Measurements from ENCODE around the gene PLPPR1. TPM values are rescaled to one million over a fixed set of nuclear protein-coding genes. Genes with fewer than 3 reads are reported as not detected.

Gene PLPPR1
- total RNA-seq, 4 donors from 2014 or later, result 0.60 to 0.68 TPM; not detected in 2

DNA sequence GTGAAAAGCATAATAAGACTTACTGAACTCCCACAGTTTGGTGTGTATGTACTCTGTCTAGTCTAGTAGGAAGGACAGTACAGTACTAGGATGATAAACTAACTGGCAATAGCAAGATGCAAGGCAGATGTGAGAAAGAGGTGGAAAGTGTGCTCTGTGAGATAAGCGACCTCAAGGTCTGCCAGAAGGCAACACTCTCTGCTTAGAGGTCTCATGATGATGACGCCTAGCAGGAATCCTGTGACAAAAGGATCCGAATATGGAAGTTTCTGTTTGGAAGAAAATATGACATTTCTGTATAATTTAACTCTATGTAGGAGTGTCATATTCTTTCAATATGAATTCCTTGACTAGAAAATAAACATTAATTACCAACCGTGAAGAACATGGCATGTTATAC lies 112.2 kb downstream of the PLPPR1 start:
- Histone ChIP-seq H3K27ac (no peak overlapping the region), H3K9me3 (no peaks in the 10 kb centered on the region), H3K4me1 (no peaks in the 10 kb centered on the region), H3K36me3 (no peaks in the 10 kb centered on the region), H3K27me3 (no peaks in the 10 kb centered on the region), H3K4me3 (no peak overlapping the region)
- TF ChIP-seq POLR2AphosphoS5 (IDR thresholded peaks at IDR 0.05) (no peak), POLR2A (IDR thresholded peaks at IDR 0.05) (no peak), EP300 (IDR thresholded peaks at IDR 0.05; ENCODE audit: low read depth) (no peak)
- TF ChIP-seq, protein P1, sequence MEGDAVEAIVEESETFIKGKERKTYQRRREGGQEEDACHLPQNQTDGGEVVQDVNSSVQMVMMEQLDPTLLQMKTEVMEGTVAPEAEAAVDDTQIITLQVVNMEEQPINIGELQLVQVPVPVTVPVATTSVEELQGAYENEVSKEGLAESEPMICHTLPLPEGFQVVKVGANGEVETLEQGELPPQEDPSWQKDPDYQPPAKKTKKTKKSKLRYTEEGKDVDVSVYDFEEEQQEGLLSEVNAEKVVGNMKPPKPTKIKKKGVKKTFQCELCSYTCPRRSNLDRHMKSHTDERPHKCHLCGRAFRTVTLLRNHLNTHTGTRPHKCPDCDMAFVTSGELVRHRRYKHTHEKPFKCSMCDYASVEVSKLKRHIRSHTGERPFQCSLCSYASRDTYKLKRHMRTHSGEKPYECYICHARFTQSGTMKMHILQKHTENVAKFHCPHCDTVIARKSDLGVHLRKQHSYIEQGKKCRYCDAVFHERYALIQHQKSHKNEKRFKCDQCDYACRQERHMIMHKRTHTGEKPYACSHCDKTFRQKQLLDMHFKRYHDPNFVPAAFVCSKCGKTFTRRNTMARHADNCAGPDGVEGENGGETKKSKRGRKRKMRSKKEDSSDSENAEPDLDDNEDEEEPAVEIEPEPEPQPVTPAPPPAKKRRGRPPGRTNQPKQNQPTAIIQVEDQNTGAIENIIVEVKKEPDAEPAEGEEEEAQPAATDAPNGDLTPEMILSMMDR (IDR thresholded peaks at IDR 0.05), result no peak
- in situ Hi-C loops (cut with MboI; ENCODE audit: low pct_ligation_motif_present in 1 of 4, low pct_unique_long_range_greater_than_20kb in 1 of 4, low sequenced_read_pairs in 3 of 4) (no loop called here), intact Hi-C loops (cut with DNase I; ENCODE audit: low total_unique reads) (no loop called here)
- WGBS, 2 donors (ENCODE audit: low coverage in 1 of 2), result 68 to 72% methylated on average over 4 of the region's 4 CpGs
- no peak for DNase-seq

DNA sequence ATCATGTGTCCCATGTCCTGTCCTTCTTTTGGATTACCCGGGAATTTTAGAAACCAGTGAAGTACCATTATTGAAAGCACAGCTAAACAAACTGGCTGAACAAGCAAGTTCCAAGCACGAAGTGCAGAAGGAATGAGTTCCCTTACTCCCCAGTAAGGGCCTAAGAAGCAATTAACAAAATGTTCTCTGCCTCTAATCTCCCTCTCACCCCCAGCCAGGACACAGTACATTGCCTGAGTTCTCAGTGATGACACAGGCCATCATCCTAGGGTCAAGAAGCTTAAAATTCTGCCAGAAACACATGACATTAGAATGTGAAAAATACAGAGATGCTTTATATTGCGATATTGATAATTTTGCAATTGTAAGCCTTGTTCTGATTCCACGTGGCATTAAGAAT lies 118.0 kb downstream of the PLPPR1 start:
- Histone ChIP-seq H3K36me3 (no peaks in the 10 kb centered on the region), H3K9me3 (no peaks in the 10 kb centered on the region), H3K27me3 (no peaks in the 10 kb centered on the region), H3K27ac (no peak overlapping the region), H3K4me1 (no peaks in the 10 kb centered on the region), H3K4me3 (no peak overlapping the region)
- intact Hi-C loops (cut with DNase I; ENCODE audit: low total_unique reads), result no loop called here
- in situ Hi-C loops (cut with MboI; ENCODE audit: low pct_ligation_motif_present in 1 of 4, low pct_unique_long_range_greater_than_20kb in 1 of 4, low sequenced_read_pairs in 3 of 4), result no loop called here
- no peak for DNase-seq
- TF ChIP-seq POLR2A (IDR thresholded peaks at IDR 0.05), result no peak
- TF ChIP-seq EP300 (IDR thresholded peaks at IDR 0.05; ENCODE audit: low read depth), result no peak
- WGBS, 2 donors (ENCODE audit: low coverage in 1 of 2), result 74 to 79% methylated on average over 4 of the region's 4 CpGs

DNA sequence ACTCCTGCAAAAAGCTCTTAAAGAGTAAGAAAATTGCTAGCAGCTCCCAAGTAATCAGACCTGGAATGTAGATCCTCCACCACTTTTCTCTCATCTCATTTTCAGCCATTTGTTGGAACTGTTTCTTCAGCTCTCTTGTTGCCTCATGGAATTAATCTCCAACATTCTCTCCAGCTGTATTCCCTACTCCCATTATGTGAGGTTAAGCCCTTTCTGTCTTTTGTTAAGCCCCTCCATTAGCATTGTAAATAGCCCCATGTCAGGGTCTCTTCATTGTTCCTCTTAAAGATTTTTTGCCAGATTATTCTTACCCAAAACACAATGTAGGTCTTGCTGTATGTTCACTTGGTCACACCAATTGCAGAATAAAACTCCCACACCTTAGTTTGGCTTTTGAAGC lies 119.8 kb downstream of the PLPPR1 start:
- Histone ChIP-seq H3K27me3 (no peaks in the 10 kb centered on the region), H3K27ac (no peak overlapping the region), H3K4me3 (no peak overlapping the region), H3K4me1 (no peaks in the 10 kb centered on the region), H3K9me3 (no peaks in the 10 kb centered on the region), H3K36me3 (no peaks in the 10 kb centered on the region)
- intact Hi-C loops (cut with DNase I; ENCODE audit: low total_unique reads) (no loop called here), in situ Hi-C loops (cut with MboI; ENCODE audit: low pct_ligation_motif_present in 1 of 4, low pct_unique_long_range_greater_than_20kb in 1 of 4, low sequenced_read_pairs in 3 of 4) (no loop called here)
- no peak for DNase-seq
- TF ChIP-seq POLR2AphosphoS5 (IDR thresholded peaks at IDR 0.05) (no peak), POLR2A (IDR thresholded peaks at IDR 0.05) (no peak), EP300 (IDR thresholded peaks at IDR 0.05; ENCODE audit: low read depth) (no peak)
- TF ChIP-seq, protein P1 (IDR thresholded peaks at IDR 0.05), result no peak

DNA sequence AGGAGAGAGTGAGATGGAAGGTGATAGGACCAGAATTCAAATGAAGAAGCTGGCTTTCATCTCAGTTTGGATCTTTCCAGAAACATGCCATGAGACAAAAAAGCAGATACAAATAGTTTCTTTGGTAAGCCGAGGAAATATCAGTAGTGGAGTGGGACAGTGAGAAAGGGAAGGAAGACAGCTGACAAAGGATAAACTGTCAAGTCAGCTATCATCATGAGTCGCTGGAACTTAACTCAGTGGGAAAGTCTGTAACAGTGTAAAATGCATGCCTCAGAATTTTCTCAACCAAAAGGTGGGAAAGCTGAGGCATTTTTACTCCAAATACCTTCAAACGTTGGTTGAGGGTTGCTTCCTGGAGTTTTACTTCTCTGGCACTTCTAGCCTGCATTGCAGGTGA lies 129.8 kb downstream of the PLPPR1 start:
- WGBS, 2 donors (ENCODE audit: low coverage in 1 of 2), result 57 to 61% methylated on average over 3 of the region's 3 CpGs
- no peak for DNase-seq
- H3K27me3 ChIP-seq, result no peaks in the 10 kb centered on the region
- in situ Hi-C loops (cut with MboI; ENCODE audit: low pct_ligation_motif_present in 1 of 4, low pct_unique_long_range_greater_than_20kb in 1 of 4, low sequenced_read_pairs in 3 of 4), result no loop called here
- TF ChIP-seq POLR2A (IDR thresholded peaks at IDR 0.05) (no peak), EP300 (IDR thresholded peaks at IDR 0.05; ENCODE audit: low read depth) (no peak), POLR2AphosphoS5 (IDR thresholded peaks at IDR 0.05) (no peak)
- TF ChIP-seq, protein P1 (IDR thresholded peaks at IDR 0.05), result no peak
- no peaks in the 10 kb centered on the region for H3K9me3 ChIP-seq
- H3K4me3 ChIP-seq, result no peak overlapping the region
- no peaks in the 10 kb centered on the region for H3K36me3 ChIP-seq
- no peaks in the 10 kb centered on the region for H3K4me1 ChIP-seq
- no peak overlapping the region for H3K27ac ChIP-seq
- intact Hi-C loops (cut with DNase I; ENCODE audit: low total_unique reads), result no loop called here

DNA sequence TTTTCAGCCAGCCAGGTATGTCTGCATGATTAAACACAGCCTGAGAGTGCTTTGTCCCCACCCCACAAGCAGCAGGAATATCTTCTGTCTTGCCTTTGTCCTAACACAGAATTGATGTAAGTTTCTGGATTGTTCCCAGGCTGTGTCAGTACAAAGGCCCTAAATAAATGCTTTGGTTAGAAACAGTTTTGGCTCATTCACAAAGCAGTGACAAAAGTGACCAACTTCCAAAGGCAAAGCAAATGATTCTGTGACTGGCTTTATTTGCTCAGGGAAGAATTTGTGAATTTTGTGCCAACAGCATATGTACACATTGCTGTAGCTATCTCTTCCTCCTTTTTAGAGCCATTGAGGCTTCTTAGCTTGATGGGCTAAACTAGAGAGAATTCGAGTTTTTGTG lies 133.7 kb downstream of the PLPPR1 start:
- no peaks in the 10 kb centered on the region for H3K9me3 ChIP-seq
- WGBS, 2 donors (ENCODE audit: low coverage in 1 of 2), result 26 to 69% methylated on average over 1 of the region's 1 CpG
- TF ChIP-seq POLR2AphosphoS5 (IDR thresholded peaks at IDR 0.05), result no peak
- TF ChIP-seq, protein P1 (IDR thresholded peaks at IDR 0.05), result no peak
- TF ChIP-seq POLR2A (IDR thresholded peaks at IDR 0.05), result no peak
- no peak for TF ChIP-seq EP300 (IDR thresholded peaks at IDR 0.05; ENCODE audit: low read depth)
- intact Hi-C loops (cut with DNase I; ENCODE audit: low total_unique reads) (no loop called here), in situ Hi-C loops (cut with MboI; ENCODE audit: low pct_ligation_motif_present in 1 of 4, low pct_unique_long_range_greater_than_20kb in 1 of 4, low sequenced_read_pairs in 3 of 4) (no loop called here)
- no peak overlapping the region for H3K27ac ChIP-seq
- H3K27me3 ChIP-seq, result no peaks in the 10 kb centered on the region
- no peak for DNase-seq
- no peaks in the 10 kb centered on the region for H3K4me1 ChIP-seq
- H3K36me3 ChIP-seq, result no peaks in the 10 kb centered on the region
- H3K4me3 ChIP-seq, result no peak overlapping the region

Measured in transverse colon (tissue), 4 donors.